Measurements from ENCODE around the gene TMC1.
"Not testable (repeated sequence)": the region's sequence is repeated elsewhere in the genome, so short reads cannot be mapped to it uniquely, and the experiment has no call there.

- TF ChIP-seq, protein P1, sequence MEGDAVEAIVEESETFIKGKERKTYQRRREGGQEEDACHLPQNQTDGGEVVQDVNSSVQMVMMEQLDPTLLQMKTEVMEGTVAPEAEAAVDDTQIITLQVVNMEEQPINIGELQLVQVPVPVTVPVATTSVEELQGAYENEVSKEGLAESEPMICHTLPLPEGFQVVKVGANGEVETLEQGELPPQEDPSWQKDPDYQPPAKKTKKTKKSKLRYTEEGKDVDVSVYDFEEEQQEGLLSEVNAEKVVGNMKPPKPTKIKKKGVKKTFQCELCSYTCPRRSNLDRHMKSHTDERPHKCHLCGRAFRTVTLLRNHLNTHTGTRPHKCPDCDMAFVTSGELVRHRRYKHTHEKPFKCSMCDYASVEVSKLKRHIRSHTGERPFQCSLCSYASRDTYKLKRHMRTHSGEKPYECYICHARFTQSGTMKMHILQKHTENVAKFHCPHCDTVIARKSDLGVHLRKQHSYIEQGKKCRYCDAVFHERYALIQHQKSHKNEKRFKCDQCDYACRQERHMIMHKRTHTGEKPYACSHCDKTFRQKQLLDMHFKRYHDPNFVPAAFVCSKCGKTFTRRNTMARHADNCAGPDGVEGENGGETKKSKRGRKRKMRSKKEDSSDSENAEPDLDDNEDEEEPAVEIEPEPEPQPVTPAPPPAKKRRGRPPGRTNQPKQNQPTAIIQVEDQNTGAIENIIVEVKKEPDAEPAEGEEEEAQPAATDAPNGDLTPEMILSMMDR (IDR thresholded peaks at IDR 0.05): not testable (repeated sequence)
- TF ChIP-seq POLR2A (IDR thresholded peaks at IDR 0.05): not testable (repeated sequence)
These were observed 33.7 kb upstream of the TMC1 start for GRCh38 chr9:72487665-72488064.
